Esophagus muscularis mucosa (tissue), 3 donors: ENCODE results near the gene EMSY.

Experiments
- POLR2A ChIP-seq: fragments of 450-650 bp; IDR thresholded peaks from one replicate; pipeline ENCODE4 v1.6.1; 2017; ENCODE audit warnings: antibody characterized with exemption, moderate library complexity, mild to moderate bottlenecking, low read depth
- POLR2AphosphoS5 ChIP-seq, 2 donors: sonication (generic); formaldehyde crosslinking; IDR thresholded peaks; one replicate each; pipeline ENCODE4 v1.6.1; 2017; ENCODE audit warnings: antibody characterized with exemption in 2 of 2
- TF ChIP-seq, protein P1 (sequence below), 3 experiments: fragments of 200-600 bp in 2 of 3; fragments of 450-650 bp in 1 of 3; sonication (generic) in 2 of 3; IDR thresholded peaks; one replicate each; pipeline ENCODE4 v1.5.1; 2017 to 2019; ENCODE audit warnings: antibody characterized with exemption in 3 of 3, mild to moderate bottlenecking in 2 of 3, moderate library complexity in 1 of 3

DNA sequence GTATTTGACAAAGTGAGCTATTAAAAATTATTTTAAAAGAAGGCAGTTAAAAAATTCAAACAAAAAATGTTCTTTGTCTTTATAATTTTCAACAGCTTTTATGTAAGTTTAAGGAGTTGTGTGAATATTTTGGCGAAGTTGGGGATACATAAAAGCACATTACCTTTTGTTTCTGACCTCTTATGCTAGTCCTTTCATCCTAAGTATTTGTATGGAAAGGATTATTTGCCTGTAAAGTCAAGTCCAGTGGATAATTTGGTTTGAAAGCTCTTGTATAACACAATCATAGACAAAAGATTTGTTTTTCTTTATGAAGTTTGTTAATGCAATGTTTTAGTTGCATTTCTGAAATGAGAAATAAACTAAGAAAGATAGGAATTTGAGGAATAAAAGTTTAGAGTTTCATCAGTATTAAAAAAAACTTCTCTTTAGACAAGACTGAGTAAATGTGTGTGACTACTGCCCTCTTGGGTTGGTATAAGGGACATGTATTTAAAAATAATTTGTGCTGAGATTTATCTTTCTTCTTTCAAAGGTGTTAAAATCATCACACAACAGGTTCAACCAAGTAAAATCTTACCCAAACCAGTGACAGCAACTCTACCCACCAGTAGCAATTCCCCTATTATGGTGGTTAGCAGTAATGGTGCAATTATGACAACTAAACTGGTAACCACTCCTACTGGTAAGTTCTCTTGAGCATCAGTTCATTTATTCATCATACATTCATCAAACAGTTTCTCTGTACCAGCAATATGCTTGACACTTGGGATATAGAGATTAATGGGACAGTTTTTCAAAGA, 68.2 kb downstream of the EMSY start:
- no peak for TF ChIP-seq POLR2AphosphoS5 (IDR thresholded peaks at IDR 0.05)
- TF ChIP-seq, protein P1, sequence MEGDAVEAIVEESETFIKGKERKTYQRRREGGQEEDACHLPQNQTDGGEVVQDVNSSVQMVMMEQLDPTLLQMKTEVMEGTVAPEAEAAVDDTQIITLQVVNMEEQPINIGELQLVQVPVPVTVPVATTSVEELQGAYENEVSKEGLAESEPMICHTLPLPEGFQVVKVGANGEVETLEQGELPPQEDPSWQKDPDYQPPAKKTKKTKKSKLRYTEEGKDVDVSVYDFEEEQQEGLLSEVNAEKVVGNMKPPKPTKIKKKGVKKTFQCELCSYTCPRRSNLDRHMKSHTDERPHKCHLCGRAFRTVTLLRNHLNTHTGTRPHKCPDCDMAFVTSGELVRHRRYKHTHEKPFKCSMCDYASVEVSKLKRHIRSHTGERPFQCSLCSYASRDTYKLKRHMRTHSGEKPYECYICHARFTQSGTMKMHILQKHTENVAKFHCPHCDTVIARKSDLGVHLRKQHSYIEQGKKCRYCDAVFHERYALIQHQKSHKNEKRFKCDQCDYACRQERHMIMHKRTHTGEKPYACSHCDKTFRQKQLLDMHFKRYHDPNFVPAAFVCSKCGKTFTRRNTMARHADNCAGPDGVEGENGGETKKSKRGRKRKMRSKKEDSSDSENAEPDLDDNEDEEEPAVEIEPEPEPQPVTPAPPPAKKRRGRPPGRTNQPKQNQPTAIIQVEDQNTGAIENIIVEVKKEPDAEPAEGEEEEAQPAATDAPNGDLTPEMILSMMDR (IDR thresholded peaks at IDR 0.05), result peak; percentile 21 to 37 (median 26)
- TF ChIP-seq POLR2A, result no peak
